Measurements from ENCODE around the gene YPEL1.
"Not testable (repeated sequence)": the region's sequence is repeated elsewhere in the genome, so short reads cannot be mapped to it uniquely, and the experiment has no call there.

YPEL1 gene

DNA sequence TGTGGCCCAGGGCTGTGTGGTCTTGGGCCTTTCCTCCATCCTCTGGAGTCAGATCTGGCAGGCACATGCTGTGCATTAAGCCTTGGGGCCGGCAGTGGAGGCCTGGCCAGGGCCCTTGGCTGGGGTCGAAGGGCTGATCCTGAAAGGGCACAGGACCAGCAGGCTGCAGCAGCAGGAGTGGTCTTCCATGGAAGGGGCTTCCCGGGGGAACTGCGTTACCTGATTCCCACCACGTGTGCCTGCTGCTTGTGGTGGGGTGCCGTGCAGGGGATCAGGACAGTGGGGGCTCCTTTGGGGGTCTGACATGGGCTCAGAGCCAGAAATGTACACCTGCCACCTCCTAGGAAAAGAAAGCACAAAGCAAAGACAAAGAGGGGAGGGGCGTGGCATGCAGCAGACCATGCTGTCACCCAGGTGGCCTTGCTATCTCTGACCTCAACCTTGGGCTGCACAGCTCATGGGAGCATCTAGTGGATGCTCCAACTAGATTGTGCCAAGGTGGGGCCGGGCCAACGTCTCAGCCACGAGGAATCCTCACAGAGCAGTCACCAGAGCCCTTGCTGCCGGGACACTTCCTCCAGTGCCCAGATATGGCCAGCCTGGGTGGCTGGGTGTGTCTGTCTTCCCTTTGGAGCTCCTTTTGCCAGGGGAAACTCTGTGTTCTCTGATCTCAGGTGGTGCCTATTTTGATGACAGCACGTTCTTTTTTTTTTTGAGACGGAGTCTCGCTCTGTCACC, 17.9 kb upstream of the YPEL1 start:
- DNase-seq (ENCODE audit: low read depth): no peak

DNA sequence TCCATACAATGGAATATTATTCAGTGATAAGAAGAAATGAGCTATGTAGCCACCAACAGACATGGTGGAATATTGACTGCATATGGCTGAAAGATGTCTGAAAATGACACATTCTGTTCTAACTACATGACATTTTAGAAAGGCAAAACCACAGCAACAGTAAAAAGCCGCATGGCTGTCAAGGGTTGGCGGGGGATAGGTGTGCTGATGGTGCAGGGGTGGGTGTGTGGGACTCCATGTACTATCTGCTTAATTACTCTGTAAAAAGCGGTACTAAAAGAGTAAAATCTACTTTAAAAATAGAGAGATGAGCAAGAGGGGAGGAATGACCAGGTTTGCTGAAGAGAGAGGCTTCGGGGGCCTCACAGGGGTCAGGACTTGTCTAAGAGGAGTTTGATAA, 16.7 kb upstream of the YPEL1 start:
- no peak for DNase-seq (ENCODE audit: low read depth)

DNA sequence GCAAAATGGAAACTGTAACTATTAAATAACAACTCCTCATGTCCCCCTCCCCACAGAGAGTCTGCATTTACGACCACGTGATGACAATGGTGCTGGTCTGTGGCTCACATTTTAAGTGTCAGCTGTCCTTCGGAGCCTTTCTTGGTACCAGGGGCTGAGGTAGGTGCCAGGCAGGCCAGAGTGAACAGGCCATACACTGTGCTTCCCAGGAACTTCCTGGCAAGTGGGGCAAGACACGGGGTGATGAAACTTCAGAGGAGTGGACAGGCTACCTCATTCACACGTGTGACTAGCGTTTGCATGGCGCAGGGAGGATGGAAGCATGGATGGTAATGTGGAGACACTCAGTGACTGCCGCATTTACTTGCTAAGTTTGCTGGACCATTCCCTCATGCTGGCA, 10.4 kb upstream of the YPEL1 start:
- DNase-seq (ENCODE audit: low read depth): no peak

- DNase-seq (ENCODE audit: low read depth): peak; percentile 37
These were observed 9.3 kb upstream of the YPEL1 start for GRCh38 chr22:21744917-21745316.

DNA sequence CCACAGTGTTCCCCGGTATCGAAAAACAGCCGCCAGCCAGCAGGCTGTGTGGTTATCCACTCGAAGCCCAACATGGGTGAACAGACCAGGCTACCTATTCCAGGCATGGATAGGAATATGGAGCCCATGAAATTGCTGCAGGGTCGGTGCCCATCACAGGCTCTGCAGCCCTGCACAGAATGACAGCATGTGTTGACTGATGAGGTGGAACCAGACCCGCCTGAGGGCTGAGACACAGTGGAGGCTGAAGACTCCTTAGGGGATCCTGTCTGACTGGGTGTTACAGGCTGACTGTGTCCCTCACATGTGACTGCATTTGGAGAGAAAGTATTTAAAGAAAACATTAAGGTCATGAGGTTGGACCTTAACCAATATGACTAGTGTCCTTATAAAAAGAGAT, 6.2 kb upstream of the YPEL1 start:
- no peak for DNase-seq (ENCODE audit: low read depth)

GRCh38 chr22:21741059-21741458, 5.5 kb upstream of the YPEL1 start:
- DNase-seq (ENCODE audit: low read depth): no peak

- DNase-seq (ENCODE audit: low read depth): no peak
These were observed 4.3 kb upstream of the YPEL1 start for GRCh38 chr22:21739828-21740377.

- no peak for DNase-seq (ENCODE audit: low read depth)
These were observed 3.4 kb upstream of the YPEL1 start for GRCh38 chr22:21738966-21739365.

GRCh38 chr22:21738081-21738480, 2.5 kb upstream of the YPEL1 start:
- no peak for DNase-seq (ENCODE audit: low read depth)

GRCh38 chr22:21736948-21737347, 1.4 kb upstream of the YPEL1 start:
- DNase-seq (ENCODE audit: low read depth): no peak

DNA sequence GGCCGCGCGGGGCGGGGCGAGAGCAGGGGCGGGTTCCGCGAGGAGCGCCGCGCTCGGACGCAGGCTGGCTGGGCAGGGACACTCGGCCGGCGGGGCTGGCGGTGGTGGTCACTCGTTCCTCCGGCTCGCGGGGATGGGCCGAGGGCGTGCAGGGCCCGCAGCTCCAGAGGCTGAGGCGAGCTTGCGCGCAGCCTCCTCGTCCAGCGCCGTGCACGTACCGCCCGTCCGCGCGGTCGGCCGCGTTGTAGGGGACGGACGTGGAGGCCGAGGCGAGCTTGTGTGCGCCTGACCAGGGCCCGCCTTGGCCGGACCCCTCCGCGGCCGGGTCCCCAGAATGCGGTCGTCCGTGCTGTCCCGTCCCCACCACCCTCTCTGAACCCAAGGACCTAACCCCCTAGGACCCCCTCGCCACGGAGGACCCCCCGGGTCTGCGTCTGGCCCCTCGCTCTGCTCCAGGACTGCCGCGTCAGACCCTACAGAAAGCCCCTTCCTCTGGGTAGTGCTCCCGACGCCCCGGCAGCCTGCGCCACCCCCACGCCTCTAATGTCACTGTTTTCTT, 569 bp upstream of the YPEL1 start:
- DNase-seq (ENCODE audit: low read depth): no peak

DNA sequence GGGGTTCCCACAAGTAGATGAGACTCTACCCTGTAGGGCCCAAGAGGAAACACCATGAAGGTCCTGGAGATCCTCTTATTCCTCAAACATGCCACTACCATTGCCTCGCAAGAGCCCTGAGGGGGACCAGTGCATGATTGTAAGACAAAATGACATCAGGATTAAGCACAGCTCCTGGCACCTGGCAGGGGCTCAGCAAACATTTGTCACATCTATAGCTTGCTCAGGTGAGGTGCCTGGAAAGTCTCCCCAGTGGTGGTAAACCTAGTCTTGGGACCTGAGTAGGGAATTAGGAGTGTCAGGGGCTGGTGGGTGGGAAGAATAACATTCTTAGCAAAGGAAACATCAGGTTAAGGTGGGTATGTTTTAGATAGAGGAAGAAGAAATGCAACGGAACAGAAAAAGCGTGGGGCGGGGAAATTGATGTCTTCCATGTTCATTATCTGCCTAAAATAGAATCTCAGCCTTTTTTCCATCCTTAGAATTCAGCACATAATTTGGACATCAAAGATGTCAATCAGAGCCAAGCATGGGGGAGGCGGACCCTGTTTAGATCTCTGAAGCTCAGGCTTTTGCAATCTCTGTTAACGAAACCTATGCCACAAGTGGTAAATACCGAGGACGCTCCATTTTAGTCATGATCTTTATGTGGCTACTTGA, 924 bp downstream of the YPEL1 start:
- no peak for DNase-seq (ENCODE audit: low read depth)

DNA sequence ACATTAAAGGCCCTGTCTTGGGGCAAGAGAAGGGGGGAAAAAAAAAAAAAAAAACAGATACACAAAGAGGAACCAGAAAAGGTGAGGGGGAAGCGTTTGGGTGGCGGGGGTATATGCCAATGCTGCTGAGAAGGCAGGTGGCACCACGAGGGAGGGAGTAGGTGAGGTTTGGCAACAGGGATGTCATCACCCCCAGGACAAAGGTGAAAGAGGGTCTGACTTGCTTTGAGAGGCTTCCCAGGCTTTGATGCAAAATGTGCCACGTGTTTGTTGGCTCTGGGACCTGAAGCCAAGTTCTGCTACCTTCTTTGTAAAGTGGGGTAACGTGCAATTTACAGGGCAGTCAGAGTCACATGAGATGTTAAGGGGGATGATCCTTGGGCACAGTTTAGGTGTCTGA, 4.1 kb downstream of the YPEL1 start:
- no peak for DNase-seq (ENCODE audit: low read depth)

DNA sequence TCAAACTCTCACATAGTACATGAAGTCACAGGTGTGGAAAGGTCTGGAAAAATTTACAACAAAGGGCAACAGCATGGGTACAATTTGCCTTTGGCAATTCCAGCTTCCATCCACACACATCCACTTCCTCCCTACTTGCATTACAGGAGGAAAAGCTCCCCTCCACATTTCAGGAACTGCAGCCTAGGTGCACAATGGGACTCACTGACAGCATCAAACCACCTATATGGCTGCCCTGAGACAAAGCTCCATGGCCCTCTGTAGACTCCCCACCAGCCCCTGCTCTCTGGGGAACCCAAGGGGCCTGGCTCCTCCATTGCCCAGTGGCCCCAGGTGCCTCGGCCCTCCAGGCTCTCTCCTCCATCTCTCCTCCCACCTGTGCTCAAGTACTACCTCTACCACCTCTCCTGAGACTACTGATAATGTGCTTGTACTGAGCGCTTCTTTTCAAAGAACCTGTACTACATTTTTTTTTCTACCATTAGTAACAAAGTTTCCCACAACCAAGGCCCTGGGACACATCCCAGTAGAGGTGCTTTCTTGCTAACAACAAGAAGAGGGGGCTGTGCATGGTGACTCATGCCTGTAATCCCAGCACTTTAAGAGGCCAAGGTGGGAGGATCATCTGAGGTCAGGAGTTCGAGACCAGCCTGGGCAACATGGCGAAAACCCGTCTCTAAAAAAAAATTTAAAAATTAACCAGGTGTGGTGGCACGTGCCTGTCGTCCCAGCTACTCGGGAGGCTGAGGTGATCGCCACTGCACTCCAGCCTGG, 4.9 kb downstream of the YPEL1 start:
- DNase-seq (ENCODE audit: low read depth): no peak

GRCh38 chr22:21729184-21729583, 6.4 kb downstream of the YPEL1 start:
- not testable (repeated sequence) for DNase-seq (ENCODE audit: low read depth)

DNA sequence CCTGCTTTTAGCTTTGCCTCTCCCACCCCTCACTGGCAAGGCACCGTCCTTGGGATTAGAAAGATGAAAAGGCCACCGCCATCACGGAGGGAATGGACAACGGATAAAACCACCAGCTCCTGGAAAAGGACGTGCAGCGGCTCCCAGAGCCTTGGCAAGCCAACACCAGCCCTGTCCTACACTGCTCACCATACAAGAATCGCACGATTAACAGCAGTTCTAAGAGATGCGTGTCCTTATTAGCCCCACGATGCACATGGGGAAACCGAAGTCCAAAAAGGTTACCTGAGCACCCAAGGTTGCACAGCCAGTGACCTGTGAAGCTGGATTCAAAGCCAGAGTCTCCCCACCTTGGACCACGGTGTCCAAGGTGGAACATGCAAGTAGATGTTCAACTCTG, 7.3 kb downstream of the YPEL1 start:
- DNase-seq (ENCODE audit: low read depth): no peak

- no peak for DNase-seq (ENCODE audit: low read depth)
These were observed 7.8 kb downstream of the YPEL1 start for GRCh38 chr22:21727768-21728167.

GRCh38 chr22:21727159-21727558, 8.4 kb downstream of the YPEL1 start:
- DNase-seq (ENCODE audit: low read depth): no peak

DNA sequence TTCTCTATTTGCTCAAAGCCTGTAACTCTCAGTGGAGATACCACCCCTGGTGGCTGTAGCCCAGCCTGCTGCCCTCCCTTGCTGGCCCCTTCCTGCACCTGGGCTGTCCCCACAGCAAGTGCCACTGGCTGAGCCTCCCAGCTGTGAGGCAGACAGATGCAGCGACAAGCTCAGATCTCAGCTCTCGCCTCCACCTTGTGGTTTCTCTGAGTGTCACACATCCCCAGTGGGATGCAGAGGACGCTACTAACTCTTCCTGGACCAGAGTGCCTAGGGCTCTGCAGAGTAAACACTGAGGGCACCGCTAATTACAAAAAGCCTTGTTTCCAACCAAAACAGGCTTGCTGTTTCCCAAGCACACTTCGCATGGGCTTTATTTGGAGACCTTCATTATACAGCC, 8.9 kb downstream of the YPEL1 start:
- no peak for DNase-seq (ENCODE audit: low read depth)

DNA sequence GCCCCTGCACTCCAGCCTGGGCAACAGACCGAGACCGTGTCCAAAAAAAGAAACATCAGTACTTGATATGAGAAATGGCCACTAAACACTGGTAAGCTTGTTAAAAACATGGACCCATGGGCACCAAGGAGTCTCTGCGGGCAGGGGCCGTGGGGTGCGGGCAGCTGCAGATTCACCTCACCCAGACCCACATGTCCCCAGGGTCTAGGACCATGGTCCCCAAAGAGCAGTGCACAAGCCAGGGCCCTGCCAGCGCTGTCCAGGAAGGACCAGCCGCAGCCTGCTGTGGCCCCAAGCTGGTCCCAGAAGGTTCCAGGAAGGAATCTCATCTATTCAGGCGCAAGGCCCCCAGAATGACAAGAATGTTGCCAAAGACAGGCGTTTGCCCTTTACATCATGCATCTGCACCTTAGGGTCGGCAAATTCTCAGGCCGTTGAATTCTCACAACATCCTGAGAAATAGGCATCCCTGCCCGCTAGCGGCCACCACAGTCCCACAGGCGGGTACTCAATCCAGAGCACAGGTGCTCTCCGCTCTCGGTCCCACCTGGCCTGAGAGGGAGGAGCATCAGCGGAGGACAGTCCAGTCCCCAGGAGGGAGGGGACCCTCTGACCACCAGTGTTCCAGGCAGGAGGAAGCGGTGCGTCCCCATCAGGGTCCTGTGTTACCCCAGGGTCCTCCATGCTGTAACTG, 9.5 kb downstream of the YPEL1 start:
- DNase-seq (ENCODE audit: low read depth): no peak

DNA sequence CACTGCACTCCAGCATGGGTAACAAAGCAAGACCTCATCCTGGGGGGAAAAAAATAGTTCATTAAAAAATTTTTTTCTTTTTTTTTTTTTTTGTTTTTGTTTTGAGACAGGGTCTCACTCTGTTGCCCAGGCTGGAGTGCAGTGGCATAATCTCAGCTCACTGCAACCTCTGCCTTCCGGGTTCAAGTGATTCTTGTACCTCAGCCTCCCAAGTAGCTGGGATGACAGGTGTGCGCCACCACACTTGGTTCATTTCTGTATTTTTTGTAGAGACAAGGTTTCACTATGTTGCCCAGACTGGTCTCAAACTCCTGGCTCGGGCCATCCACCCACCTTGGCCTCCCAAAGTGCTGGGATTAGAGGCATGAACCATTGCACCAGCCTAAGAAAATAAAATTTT, 11.1 kb downstream of the YPEL1 start:
- DNase-seq (ENCODE audit: low read depth): not testable (repeated sequence)

Measured in fibroblast of gingiva (primary cell).